HepG2 (cell line): ENCODE results near the gene SYS1. TPM values are rescaled to one million over a fixed set of nuclear protein-coding genes. Genes with fewer than 3 reads are reported as not detected.

Experiments used
- ATAC-seq: fragments of 200-7000 bp; cut with Tn5 transposase; 3 replicates; pipeline ENCODE4 v1.9.1; 2020; ENCODE audit warnings: mild to moderate bottlenecking, moderate library complexity
- BruUV-seq: library from RNA; stranded (reverse); fragments of 400-500 nt; replicated peaks from 2 replicates; lab custom pipeline; 2021; lab: Mats Ljungman, UMichigan
- CTCF ChIA-PET: fragments of 300-600 bp; formaldehyde crosslinking; extraction: SDS; loops from one replicate; lab custom pipeline; 2021; ENCODE audit warnings: low total read pairs, inconsistent platforms, low intra/inter-chr PET ratio; lab: Yijun Ruan, JAX
- POLR2A ChIA-PET: fragments of 350-600 bp; sonication (Branson Sonifier 250); formaldehyde crosslinking; loops from one replicate; lab custom pipeline; 2020; ENCODE audit warnings: antibody characterized with exemption, inconsistent platforms; lab: Yijun Ruan, JAX
- DNase-seq: peaks from one replicate; pipeline ENCODE4 v3.0.0-alpha.2; 2015; ENCODE audit warnings: low spot score
- FAIRE-seq: peaks from 3 replicates; lab custom pipeline; 2011; peaks lifted over from hg19 to GRCh38; lab: Jason Lieb, UNC
- H2AFZ ChIP-seq: one replicate; pipeline ENCODE4 v1.6.1; 2011; ENCODE audit warnings: low read length, inconsistent platforms
- H3K27ac ChIP-seq: fragments of 300-600 bp; 3 replicates; pipeline ENCODE4 v1.8.0; 2011; ENCODE audit warnings: mixed run types, mild to moderate bottlenecking, mixed read lengths, low read length, inconsistent platforms; ENCODE audit not compliant: insufficient read depth; ENCODE audit errors: extremely low read length
- H3K27me3 ChIP-seq, 2 experiments: fragments of 200-600 bp in 1 of 2; 2 replicates in 1 of 2; 3 replicates in 1 of 2; pipeline versions ENCODE4 v1.6.0 to v1.8.0; 2011; ENCODE audit warnings: low read length in 2 of 2, mild to moderate bottlenecking in 2 of 2, moderate library complexity in 2 of 2, inconsistent platforms in 1 of 2; ENCODE audit not compliant: insufficient read depth in 2 of 2, control insufficient read depth in 1 of 2
- H3K36me3 ChIP-seq, 2 experiments: fragments of 200-600 bp in 1 of 2; replicated peaks in 1 of 2; 2 replicates in 1 of 2; 3 replicates in 1 of 2; pipeline versions ENCODE4 v1.5.1 to v1.8.0; 2011; ENCODE audit warnings: low read length in 2 of 2, inconsistent platforms in 1 of 2; ENCODE audit not compliant: insufficient read depth in 2 of 2, control insufficient read depth in 1 of 2
- H3K4me1 ChIP-seq: 2 replicates; pipeline ENCODE4 v1.5.1; 2012; ENCODE audit warnings: low read length, inconsistent platforms; ENCODE audit not compliant: insufficient read depth
- H3K4me2 ChIP-seq: 2 replicates; pipeline ENCODE4 v1.6.0; 2011; ENCODE audit warnings: low read depth, low read length, inconsistent platforms
- H3K4me3 ChIP-seq, 3 experiments: fragments of 200-600 bp in 1 of 3; sonication (generic), shearing (Covaris generic) in 1 of 3; replicated peaks in 1 of 3; 2 replicates each; pipeline ENCODE4 v1.5.1; 2011 to 2016; ENCODE audit warnings: low read length in 3 of 3, inconsistent platforms in 2 of 3, low read depth in 2 of 3, mild to moderate bottlenecking in 2 of 3, control low read depth in 1 of 3, mixed read lengths in 1 of 3; ENCODE audit not compliant: insufficient read depth in 1 of 3
- H3K79me2 ChIP-seq: one replicate; pipeline ENCODE4 v1.6.1; 2011; ENCODE audit warnings: low read length, inconsistent platforms; ENCODE audit not compliant: insufficient read depth
- H3K9ac ChIP-seq: 2 replicates; pipeline ENCODE4 v1.6.0; 2011; ENCODE audit warnings: mild to moderate bottlenecking, low read depth, low read length, inconsistent platforms; ENCODE audit not compliant: insufficient read depth
- H3K9me3 ChIP-seq: 2 replicates; pipeline ENCODE4 v1.5.1; 2012; ENCODE audit warnings: mild to moderate bottlenecking, low read length
- H4K20me1 ChIP-seq: 2 replicates; pipeline ENCODE4 v1.6.0; 2011; ENCODE audit warnings: inconsistent platforms, mild to moderate bottlenecking, low read length, moderate library complexity; ENCODE audit not compliant: insufficient read depth
- FOXA1 ChIP-seq, 2 experiments: fragments of 450-650 bp in 1 of 2; sonication (generic) in 1 of 2; formaldehyde crosslinking in 1 of 2; IDR thresholded peaks; 2 replicates each; pipeline versions ENCODE4 v1.4.0 to v1.6.1; 2016 to 2020; ENCODE audit warnings: missing genetic modification reagents in 1 of 2
- MTA3 ChIP-seq: sonication (generic); formaldehyde crosslinking; IDR thresholded peaks from 2 replicates; pipeline ENCODE4 v1.4.0; 2020; ENCODE audit warnings: missing genetic modification reagents
- RARA ChIP-seq: IDR thresholded peaks from 2 replicates; pipeline ENCODE4 v1.6.1; 2016; ENCODE audit warnings: missing genetic modification reagents, missing compliant biosample characterization
- SAFB2 ChIP-seq: sonication (generic); formaldehyde crosslinking; IDR thresholded peaks from 2 replicates; pipeline ENCODE4 v1.5.1; 2020; ENCODE audit warnings: missing genetic modification reagents, low read depth, mild to moderate bottlenecking, borderline replicate concordance
- SOX13 ChIP-seq, 3 experiments: fragments of 450-650 bp in 1 of 3; sonication (generic) in 1 of 3; formaldehyde crosslinking in 1 of 3; IDR thresholded peaks in 2 of 3; conservative IDR thresholded peaks in 1 of 3; 2 replicates each; pipeline versions ENCODE4 v1.5.0 to v1.6.1; 2016 to 2020; ENCODE audit warnings: antibody characterized with exemption in 1 of 3, mild to moderate bottlenecking in 1 of 3, missing compliant biosample characterization in 1 of 3, missing genetic modification reagents in 1 of 3, moderate library complexity in 1 of 3
- SRSF1 ChIP-seq: fragments of 200-400 bp; formaldehyde crosslinking; optimal IDR thresholded peaks from 2 replicates; pipeline ENCODE3; 2017; ENCODE audit warnings: mild to moderate bottlenecking, low read depth, low read length, moderate library complexity
- TMF1 ChIP-seq: sonication (generic); formaldehyde crosslinking; IDR thresholded peaks from 2 replicates; pipeline ENCODE4 v1.8.1; 2022; ENCODE audit warnings: low read depth, missing genetic modification reagents
- U2AF2 ChIP-seq: fragments of 200-400 bp; formaldehyde crosslinking; IDR thresholded peaks from 2 replicates; pipeline ENCODE4 v1.6.1; 2017; ENCODE audit warnings: low read depth, mild to moderate bottlenecking, low read length
- ZBED4 ChIP-seq: sonication (generic); formaldehyde crosslinking; IDR thresholded peaks from 2 replicates; pipeline ENCODE4 v1.4.0; 2020; ENCODE audit warnings: missing genetic modification reagents, borderline replicate concordance
- ZFAT ChIP-seq: sonication (generic); formaldehyde crosslinking; conservative IDR thresholded peaks from 2 replicates; pipeline ENCODE4 v1.8.1; 2023; ENCODE audit warnings: missing genetic modification reagents, inconsistent platforms
- ZMAT3 ChIP-seq: sonication (generic); formaldehyde crosslinking; conservative IDR thresholded peaks from 2 replicates; pipeline ENCODE4 v1.7.0; 2021; ENCODE audit warnings: missing genetic modification reagents
- ZNF33A ChIP-seq: sonication (generic); formaldehyde crosslinking; IDR thresholded peaks from 2 replicates; pipeline ENCODE4 v1.5.1; 2020; ENCODE audit warnings: missing genetic modification reagents, mild to moderate bottlenecking, moderate library complexity, borderline replicate concordance
- ZNF614 ChIP-seq: IDR thresholded peaks from 2 replicates; pipeline ENCODE4 v1.6.1; 2018; ENCODE audit warnings: missing biosample characterization, missing genetic modification reagents, inconsistent platforms, borderline replicate concordance
- ZNF619 ChIP-seq: sonication (generic); formaldehyde crosslinking; IDR thresholded peaks from 2 replicates; pipeline ENCODE4 v1.4.0; 2020; ENCODE audit warnings: mild to moderate bottlenecking, missing genetic modification reagents
- ZNF816 ChIP-seq: sonication (generic); formaldehyde crosslinking; IDR thresholded peaks from 2 replicates; pipeline ENCODE4 v1.8.0; 2022; ENCODE audit warnings: missing genetic modification reagents, mild to moderate bottlenecking, borderline replicate concordance
- WGBS: methylation state at CpG from one replicate; pipeline ENCODE4 v1.1.6; 2017; ENCODE audit warnings: low lambda C conversion rate; 5-methylcytosine and 5-hydroxymethylcytosine counted together
- in situ Hi-C: cut with HindIII; loops from 2 replicates; pipeline ENCODE4 v1.10.0; 2017; ENCODE audit warnings: low pct_unique_long_range_greater_than_20kb; ENCODE audit not compliant: extremely low pct_ligation_motif_present
- intact Hi-C: fragments of 100-400 bp; cut with micrococcal nuclease; formaldehyde crosslinking; loops from one replicate; pipeline ENCODE4 v1.10.0; 2022; ENCODE audit not compliant: unreplicated experiment
- polyA plus RNA-seq, 8 experiments: library from polyadenylated mRNA; depleted of rRNA in 3 of 8; stranded (reverse) in 7 of 8; unstranded in 1 of 8; fragments of >200 nt; fragmentation: Illumina TruSeq in 4 of 8; extraction: Trizol in 4 of 8; gene quantifications; 2 replicates each; pipeline versions ENCODE4 v1.2.1 to v1.2.3, GENCODE V29; 2011 to 2016; ENCODE audit warnings: low read depth in 4 of 8, missing spikeins in 1 of 8, mixed read lengths in 1 of 8; ENCODE audit not compliant: insufficient read depth in 1 of 8
- total RNA-seq, 5 experiments: library from RNA; depleted of rRNA; stranded (reverse); fragments of >200 nt; fragmentation: Illumina TruSeq; extraction: Trizol; gene quantifications; 2 replicates each; pipeline ENCODE4 v1.2.3, GENCODE V29; 2016; ENCODE audit warnings: low read depth in 1 of 5

The SYS1 gene
- total and polyA plus RNA-seq, 2 of the 13 experiments (the other 11 are each of a cell fraction or from before 2014, with no cell fraction given), result 38.3 to 65.6 TPM

- peak; percentile 14; the same call in 1 of the 2 replicates for TF ChIP-seq TMF1
- TF ChIP-seq SRSF1, result peak; percentile 65
- TF ChIP-seq U2AF2, result 0 out of 2 replicates have a peak, but pooled peaks have one; percentile 0
- TF ChIP-seq ZNF816 (CRISPR knock-in tag), result peak; percentile 84
- peak; percentile 92; the same call in 1 of the 2 replicates for TF ChIP-seq ZMAT3 (CRISPR knock-in tag)
- no peak for TF ChIP-seq ZNF33A (CRISPR knock-in tag)
These were observed 18.6 kb upstream of the SYS1 start (continued) for GRCh38 chr20:45344168-45344860.

- ATAC-seq (no peak), FAIRE-seq (peak; percentile 8), DNase-seq (no peak)
- H3K9me3 ChIP-seq, result no peaks in the 10 kb centered on the region
- peak overlapping the region; percentile 76 for H3K9ac ChIP-seq
- peaks cover 91% of the 10 kb centered on the region for H3K4me1 ChIP-seq
- ChIA-PET CTCF (no interaction called here), POLR2A (interaction anchor here (0.6 to 29.5 kb wide), 8 partner anchors 2 to 1002 kb away, joined by 4 to 1422 read pairs (median 30); partner anchors contain the start of genes PIGT, SDC4 and SYS1)
- H3K4me2 ChIP-seq, result peak overlapping the region; percentile 99
- H3K36me3 ChIP-seq, result no peaks in the 10 kb centered on the region
- 37% methylated on average over 9 of the region's 9 CpGs for WGBS
- no peak overlapping the region for H2AFZ ChIP-seq
- H3K27me3 ChIP-seq, result peaks cover 1 to 11% of the 10 kb centered on the region in 2 experiments; a peak in 2 of 5 replicates
- peak overlapping the region; percentile 30 to 87 (median 49) for H3K4me3 ChIP-seq
- peaks cover 8% of the 10 kb centered on the region; the same call in 1 of the 2 replicates for H4K20me1 ChIP-seq
- in situ Hi-C loops (no loop called here), intact Hi-C loops (loop anchor here (2.0 kb wide), 1 partner anchor 13 kb away; no protein-coding TSS in a partner anchor)
- no TSS peak for BruUV-seq
- H3K79me2 ChIP-seq, result peaks cover 38% of the 10 kb centered on the region
- peak overlapping the region; percentile 80 for H3K27ac ChIP-seq
- TF ChIP-seq SOX13 (IDR thresholded peaks at IDR 0.05), result no peak
- peak in 1 of 2 experiments; percentile 30; a peak in 1 of 4 replicates for TF ChIP-seq SOX13 (CRISPR knock-in tag; conservative IDR thresholded peaks at IDR 0.05 in 1 of 2, IDR thresholded peaks at IDR 0.05 in 1 of 2)
- 0 out of 2 replicates have a peak, but pooled peaks have one; percentile 34 for TF ChIP-seq ZNF619 (CRISPR knock-in tag)
- TF ChIP-seq RARA, result peak; percentile 74
- 0 out of 2 replicates have a peak, but pooled peaks have one; percentile 25 for TF ChIP-seq ZNF614 (CRISPR knock-in tag)
- no peak for TF ChIP-seq ZFAT (CRISPR knock-in tag)
- no peak for TF ChIP-seq FOXA1 (IDR thresholded peaks at IDR 0.05)
- TF ChIP-seq FOXA1 (CRISPR knock-in tag; IDR thresholded peaks at IDR 0.05), result peak; percentile 67
- no peak; the same call in 1 of the 2 replicates for TF ChIP-seq SAFB2 (CRISPR knock-in tag)
- TF ChIP-seq MTA3 (CRISPR knock-in tag), result no peak
- 0 out of 2 replicates have a peak, but pooled peaks have one; percentile 17 for TF ChIP-seq ZBED4 (CRISPR knock-in tag)
These were observed 17.6 kb upstream of the SYS1 start for GRCh38 chr20:45345104-45345936.
